Brain microvascular endothelial cell (primary cell): ENCODE data around the gene CYRIA.

Experiments used
- DNase-seq: peaks from one replicate; pipeline ENCODE4 v3.0.0-alpha.2; 2020
- H3K27ac ChIP-seq: fragments of 250-450 bp; sonication (Bioruptor Pico); 2 replicates; pipeline ENCODE4 v1.5.1; 2020; ENCODE audit warnings: mild to moderate bottlenecking, moderate library complexity
- H3K27me3 ChIP-seq: fragments of 250-450 bp; sonication (Bioruptor Pico); replicated peaks from 2 replicates; pipeline ENCODE4 v1.5.1; 2020; ENCODE audit warnings: mild to moderate bottlenecking
- H3K36me3 ChIP-seq: fragments of 250-450 bp; sonication (Bioruptor Pico); replicated peaks from 2 replicates; pipeline ENCODE4 v1.5.1; 2020; ENCODE audit warnings: mild to moderate bottlenecking
- H3K4me3 ChIP-seq: 2 replicates; pipeline ENCODE4 v1.5.1; 2011; ENCODE audit warnings: low read depth, mild to moderate bottlenecking, control low read depth, low read length, moderate library complexity
- CTCF ChIP-seq: IDR thresholded peaks from 2 replicates; pipeline ENCODE4 v1.5.1; 2011; ENCODE audit warnings: low read depth, mild to moderate bottlenecking, moderate library complexity, low read length, control low read depth, inconsistent platforms; ENCODE audit errors: missing control alignments
- in situ Hi-C: cut with HindIII; loops from 2 replicates; pipeline ENCODE4 v1.10.0; 2017; ENCODE audit warnings: low sequenced_read_pairs, low pct_ligation_motif_present

The CYRIA gene

GRCh38 chr2:16700551-16701259 is 35.1 kb upstream of the CYRIA start:
- Histone ChIP-seq H3K4me3 (no peak overlapping the region), H3K27me3 (no peaks in the 10 kb centered on the region), H3K36me3 (no peaks in the 10 kb centered on the region), H3K27ac (no peak overlapping the region)
- in situ Hi-C loops, result no loop called here
- no peak for DNase-seq
- TF ChIP-seq CTCF, result no peak

GRCh38 chr2:16693854-16694253 is 28.2 kb upstream of the CYRIA start:
- in situ Hi-C loops, result no loop called here
- H3K36me3 ChIP-seq, result no peaks in the 10 kb centered on the region
- no peak for DNase-seq
- H3K27me3 ChIP-seq, result no peaks in the 10 kb centered on the region
- TF ChIP-seq CTCF, result no peak
- no peak overlapping the region for H3K27ac ChIP-seq
- no peak overlapping the region for H3K4me3 ChIP-seq

- no peak overlapping the region for H3K27ac ChIP-seq
- H3K4me3 ChIP-seq, result no peak overlapping the region
- in situ Hi-C loops, result no loop called here
- H3K27me3 ChIP-seq, result no peaks in the 10 kb centered on the region
- no peak for TF ChIP-seq CTCF
- DNase-seq, result no peak
- no peaks in the 10 kb centered on the region for H3K36me3 ChIP-seq
These were observed 25.6 kb upstream of the CYRIA start for GRCh38 chr2:16691261-16691660.

- no peak overlapping the region for H3K4me3 ChIP-seq
- no peak for DNase-seq
- H3K36me3 ChIP-seq, result no peaks in the 10 kb centered on the region
- no peak for TF ChIP-seq CTCF
- no peaks in the 10 kb centered on the region for H3K27me3 ChIP-seq
- in situ Hi-C loops, result no loop called here
- H3K27ac ChIP-seq, result no peak overlapping the region
These were observed 22.3 kb upstream of the CYRIA start for GRCh38 chr2:16687955-16688354.

- H3K4me3 ChIP-seq, result no peak overlapping the region
- TF ChIP-seq CTCF, result no peak
- in situ Hi-C loops, result no loop called here
- no peaks in the 10 kb centered on the region for H3K27me3 ChIP-seq
- no peak for DNase-seq
- no peaks in the 10 kb centered on the region for H3K36me3 ChIP-seq
- H3K27ac ChIP-seq, result no peak overlapping the region
These were observed 21.6 kb upstream of the CYRIA start for GRCh38 chr2:16687222-16687621.

- H3K4me3 ChIP-seq, result no peak overlapping the region
- no peak for DNase-seq
- H3K36me3 ChIP-seq, result no peaks in the 10 kb centered on the region
- TF ChIP-seq CTCF, result no peak
- H3K27ac ChIP-seq, result no peak overlapping the region
- H3K27me3 ChIP-seq, result no peaks in the 10 kb centered on the region
- in situ Hi-C loops, result no loop called here
These were observed 21.0 kb upstream of the CYRIA start for GRCh38 chr2:16686641-16687040.
